GM18499 (cell line): ENCODE measurements around the gene NPIPB8.
"Not testable (repeated sequence)": the region's sequence is repeated elsewhere in the genome, so short reads cannot be mapped to it uniquely, and the experiment has no call there.

ENCODE experiments used
- ATAC-seq: cut with Tn5 transposase; IDR thresholded peaks from one replicate; pipeline ENCODE4 v1.9.1; 2021; ENCODE audit warnings: moderate number of reproducible peaks; ENCODE audit not compliant: insufficient read depth, unreplicated experiment

The NPIPB8 gene

DNA sequence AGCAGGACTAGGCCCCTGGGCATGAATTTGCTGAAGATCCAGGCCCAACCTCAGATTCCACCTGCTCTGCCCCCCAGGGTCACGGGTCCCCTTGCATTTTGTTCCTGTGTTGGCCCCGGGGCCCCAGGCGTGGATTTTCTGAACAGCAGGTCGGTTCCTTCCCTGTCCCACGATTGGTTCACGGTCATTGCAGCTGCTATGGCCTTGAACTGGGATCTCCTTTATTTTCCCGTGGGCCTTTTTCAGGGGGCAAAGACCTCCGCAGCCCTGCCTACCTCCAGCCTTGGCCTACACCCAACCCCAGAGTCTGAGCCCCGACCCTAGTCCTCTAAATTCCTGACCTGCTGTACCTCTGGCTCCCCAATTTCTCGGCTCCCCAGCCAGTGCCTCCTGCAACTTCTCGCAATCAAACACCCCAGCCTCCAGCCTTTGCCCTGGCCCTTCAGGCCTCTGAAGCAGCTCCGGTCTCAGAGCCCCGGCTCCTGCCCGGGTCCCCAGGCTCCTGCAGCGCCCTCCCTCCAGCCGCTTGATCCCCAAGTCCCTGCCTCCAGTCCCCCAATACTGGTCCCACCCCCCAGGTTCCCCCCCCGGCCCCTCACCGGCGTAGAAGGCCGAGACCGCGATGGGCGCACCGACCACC lies 15.2 kb upstream of the NPIPB8 start:
- ATAC-seq, result not testable (repeated sequence)

DNA sequence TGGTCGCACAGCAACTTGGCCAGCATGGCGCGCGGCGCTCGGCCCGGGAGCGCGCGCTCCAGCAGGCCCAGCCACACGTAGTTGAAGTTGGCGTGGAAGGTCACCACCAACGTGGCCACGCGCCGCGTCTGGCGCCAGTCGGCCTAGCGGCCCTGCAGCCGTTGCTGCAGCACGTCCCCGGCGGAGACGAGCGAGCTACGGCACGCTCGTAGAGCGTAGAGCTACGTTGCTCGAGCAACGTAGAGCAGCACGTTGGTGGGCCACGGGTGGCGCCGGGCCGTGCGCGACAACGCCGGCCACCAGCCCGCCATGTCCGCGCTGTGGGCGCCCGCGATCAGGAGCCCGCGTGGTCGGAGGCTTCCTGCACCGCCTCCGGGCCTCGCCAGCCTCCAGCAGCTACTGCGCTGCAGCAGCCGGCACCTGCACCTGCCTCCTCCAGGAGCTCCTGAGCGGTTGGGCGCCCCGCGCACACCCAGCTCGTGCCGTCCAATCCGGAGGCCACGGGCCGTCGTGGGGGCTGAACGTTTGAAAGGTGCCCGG lies 14.6 kb upstream of the NPIPB8 start:
- no peak for ATAC-seq

DNA sequence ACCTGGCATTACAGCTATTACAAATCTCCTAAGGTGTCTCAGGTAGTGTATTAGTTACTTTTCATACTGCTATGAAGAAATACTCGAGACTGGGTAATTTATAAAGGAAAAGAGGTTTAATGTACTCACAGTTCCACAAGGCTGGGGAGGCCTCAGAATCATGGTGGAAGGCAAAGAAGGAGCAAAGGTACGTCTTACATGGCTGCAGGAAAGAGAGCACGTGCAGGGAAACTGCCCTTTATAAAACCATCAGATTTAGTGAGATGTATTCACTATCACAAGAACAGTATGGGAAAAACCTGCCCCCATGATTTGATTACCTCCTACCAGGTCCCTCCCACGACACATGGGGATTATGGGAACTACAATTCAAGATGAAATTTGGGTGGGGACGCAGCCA lies 7.0 kb upstream of the NPIPB8 start:
- ATAC-seq, result not testable (repeated sequence)

DNA sequence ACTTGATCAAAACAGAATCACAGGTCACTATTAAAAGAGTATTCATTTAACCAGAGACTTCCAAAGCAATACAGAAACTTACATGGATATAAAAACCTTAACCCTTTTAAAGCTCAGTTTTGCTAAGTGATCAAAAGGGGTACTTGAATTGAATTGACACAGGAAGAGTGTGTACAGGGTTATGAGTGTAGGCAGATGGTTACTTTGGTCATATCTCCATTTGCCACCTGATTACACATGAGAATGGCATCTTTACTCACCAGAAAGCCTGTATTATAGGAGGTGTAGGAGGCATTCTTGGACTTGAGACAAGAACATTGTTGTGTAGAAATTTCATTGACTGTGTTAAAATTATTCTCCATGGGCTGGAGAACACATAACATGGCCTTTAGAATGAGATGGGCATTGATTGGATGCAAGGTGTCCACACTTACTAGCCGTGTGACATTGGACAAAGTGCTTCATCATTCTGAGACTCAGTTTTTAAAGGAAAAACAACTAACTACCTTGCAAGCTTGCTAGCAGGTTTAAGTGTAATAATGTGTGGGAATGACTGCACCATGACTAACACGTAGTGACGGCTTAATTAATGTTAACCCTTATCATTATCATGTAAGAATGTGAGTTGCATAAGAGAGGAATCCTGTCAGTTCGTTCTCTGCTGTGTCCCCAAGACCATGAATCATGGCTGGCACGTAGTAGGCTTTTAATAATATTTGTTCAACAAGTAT lies 1.6 kb upstream of the NPIPB8 start:
- not testable (repeated sequence) for ATAC-seq

DNA sequence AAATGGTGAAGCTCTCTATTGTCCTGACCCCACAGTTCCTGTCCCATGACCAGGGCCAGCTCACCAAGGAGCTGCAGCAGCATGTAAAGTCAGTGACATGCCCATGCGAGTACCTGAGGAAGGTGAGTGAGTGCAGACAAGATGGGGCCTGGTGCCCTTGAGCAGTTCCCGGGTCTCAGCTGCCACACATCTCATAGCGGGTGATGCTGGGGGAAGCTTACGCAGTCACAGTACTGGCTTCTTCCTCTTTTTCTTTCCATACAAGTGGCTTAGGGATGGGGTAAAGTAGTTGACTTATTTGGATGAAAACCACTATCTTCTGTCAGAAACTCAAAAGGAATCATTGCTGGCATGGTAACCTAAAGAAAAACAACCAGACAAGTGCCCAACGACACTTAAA lies 494 bp downstream of the NPIPB8 start:
- ATAC-seq, result not testable (repeated sequence)

DNA sequence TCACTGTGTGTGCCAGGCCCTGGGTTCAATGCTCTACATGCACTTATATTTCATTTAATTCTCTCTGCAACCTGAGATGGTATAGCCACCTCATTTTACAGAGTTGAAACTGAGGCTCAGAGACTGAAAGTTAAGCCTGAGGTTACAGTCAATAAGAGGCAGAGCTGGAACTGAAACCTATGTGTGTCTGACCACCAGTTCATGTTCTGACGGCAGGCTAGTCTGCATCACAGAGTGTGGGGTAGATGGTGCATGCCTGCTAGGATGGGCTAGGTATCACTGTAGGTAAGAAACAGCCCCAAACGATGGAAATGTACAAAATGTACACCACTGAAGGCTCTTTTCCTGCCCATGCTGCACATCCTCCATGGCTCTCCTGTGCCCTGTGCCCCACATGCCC lies 2.1 kb downstream of the NPIPB8 start:
- ATAC-seq, result not testable (repeated sequence)

DNA sequence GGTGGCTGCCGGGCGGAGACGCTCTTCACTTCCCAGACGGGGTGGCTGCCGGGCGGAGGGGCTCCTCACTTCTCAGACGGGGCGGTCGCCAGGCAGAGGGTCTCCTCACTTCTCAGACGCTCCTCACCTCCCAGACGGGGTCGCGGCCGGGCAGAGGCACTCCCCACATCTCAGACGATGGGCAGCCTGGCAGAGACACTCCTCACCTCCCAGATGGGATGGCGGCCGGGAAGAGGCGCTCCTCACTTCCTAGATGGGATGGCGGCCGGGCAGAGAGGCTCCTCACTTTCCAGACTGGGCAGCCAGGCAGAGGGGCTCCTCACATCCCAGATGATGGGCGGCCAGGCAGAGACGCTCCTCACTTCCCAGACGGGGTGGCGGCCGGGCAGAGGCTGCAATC lies 28.4 kb downstream of the NPIPB8 start:
- not testable (repeated sequence) for ATAC-seq

DNA sequence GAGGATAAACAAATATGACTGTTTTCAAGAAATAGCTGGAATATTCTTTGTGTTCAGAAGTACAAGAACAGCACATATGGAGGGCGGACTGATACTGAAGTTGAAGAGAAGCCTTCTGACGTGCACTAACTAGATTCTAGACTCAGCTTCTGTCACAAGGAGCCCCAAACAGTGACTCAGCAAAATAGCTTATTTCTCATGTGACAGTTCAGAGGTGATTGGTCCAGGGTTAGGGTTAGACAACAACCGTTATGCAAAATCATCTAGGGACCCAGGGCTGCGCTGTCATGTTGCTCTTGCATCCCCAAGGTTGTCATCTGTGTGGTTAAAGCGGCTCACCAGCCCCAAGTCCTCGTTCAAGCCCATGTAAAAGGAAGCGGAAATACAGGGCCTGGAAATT lies 29.6 kb downstream of the NPIPB8 start:
- ATAC-seq, result not testable (repeated sequence)

DNA sequence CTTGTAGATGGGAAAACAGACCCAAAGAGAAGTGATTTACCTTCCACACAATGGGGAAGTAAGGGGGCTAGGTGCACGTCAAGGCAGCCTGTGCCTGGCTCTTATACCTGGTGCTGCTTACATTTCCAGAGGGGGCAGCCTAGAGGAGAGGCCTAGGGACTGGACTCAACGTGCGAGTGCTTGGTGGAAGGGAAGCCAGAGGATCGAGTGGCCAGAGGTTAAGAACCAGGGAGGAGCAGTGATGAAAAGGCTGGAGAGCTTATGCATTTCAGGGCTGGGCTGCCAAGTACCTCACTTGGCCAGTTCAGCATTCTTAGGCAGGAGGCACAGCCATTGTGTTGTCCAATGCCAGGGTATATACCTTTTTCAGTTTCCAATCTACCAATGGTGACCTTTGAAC lies 30.3 kb downstream of the NPIPB8 start:
- ATAC-seq, result not testable (repeated sequence)

DNA sequence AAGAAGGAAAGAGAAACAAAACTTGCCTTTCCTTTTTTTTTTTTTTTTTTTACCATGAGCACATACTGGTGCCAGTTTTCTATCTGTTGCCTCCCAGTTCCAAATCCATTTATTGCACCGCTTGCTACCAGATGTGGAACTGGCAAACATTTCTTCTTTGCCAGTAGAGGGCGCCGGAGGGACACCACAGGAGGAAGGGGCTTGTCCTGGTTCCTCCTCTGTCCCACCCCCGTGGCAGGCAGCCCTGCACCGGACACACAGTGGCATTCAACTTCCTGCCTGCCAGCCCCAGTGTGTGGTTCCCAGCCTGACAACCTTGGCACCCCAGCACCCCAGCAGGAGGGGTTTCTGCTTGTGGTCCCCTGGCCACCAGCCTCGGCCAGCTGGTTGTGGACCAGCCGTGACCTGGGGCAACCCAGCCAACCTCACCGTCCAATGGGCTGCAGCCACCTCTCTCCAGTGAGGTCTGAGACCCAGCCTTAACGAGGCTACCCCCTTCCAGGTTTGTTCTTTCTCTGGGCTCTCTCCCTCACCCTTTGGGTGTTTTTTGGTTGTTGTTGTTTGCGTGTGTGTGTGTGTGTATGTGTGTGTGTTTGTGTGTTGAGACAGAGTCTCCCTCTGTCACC lies 50.6 kb downstream of the NPIPB8 start:
- ATAC-seq, result not testable (repeated sequence)

DNA sequence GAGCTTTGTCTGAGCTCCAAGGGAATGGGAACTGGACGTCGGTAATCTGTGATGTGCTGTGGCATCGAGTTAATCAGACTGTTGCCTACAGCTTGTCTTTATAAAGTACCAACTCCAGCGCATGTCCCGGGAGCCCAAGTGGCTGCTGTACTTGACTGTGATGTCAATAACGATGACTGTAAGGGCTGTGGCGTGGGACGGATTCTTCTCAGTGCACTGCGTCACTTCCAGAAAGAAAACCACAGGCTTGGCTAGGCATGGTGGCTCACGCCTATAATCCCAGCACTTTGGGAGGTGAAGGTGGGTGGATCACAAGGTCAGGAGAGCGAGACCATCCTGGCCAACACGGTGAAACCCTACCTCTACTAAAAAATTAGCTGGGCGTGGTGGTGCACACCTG lies 51.6 kb downstream of the NPIPB8 start:
- ATAC-seq, result not testable (repeated sequence)

DNA sequence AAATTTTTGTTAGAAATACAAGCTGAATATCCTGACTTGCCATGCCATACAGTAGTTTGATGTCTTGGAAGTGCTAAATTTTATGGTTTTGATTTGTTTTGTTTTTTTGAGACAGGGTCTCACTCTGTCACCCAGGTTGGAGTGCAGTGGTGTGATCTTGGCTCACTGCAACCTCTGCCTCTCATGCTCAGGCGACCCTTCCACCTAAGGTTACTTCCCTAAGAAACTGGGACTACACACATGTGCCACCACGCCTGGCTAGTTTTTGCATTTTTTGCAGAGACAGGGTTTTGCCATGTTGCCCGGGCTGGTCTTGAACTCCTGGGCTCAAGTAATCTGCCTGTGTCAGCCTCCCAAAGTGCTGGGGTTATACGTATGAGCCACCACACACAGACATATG lies 53.9 kb downstream of the NPIPB8 start:
- not testable (repeated sequence) for ATAC-seq

DNA sequence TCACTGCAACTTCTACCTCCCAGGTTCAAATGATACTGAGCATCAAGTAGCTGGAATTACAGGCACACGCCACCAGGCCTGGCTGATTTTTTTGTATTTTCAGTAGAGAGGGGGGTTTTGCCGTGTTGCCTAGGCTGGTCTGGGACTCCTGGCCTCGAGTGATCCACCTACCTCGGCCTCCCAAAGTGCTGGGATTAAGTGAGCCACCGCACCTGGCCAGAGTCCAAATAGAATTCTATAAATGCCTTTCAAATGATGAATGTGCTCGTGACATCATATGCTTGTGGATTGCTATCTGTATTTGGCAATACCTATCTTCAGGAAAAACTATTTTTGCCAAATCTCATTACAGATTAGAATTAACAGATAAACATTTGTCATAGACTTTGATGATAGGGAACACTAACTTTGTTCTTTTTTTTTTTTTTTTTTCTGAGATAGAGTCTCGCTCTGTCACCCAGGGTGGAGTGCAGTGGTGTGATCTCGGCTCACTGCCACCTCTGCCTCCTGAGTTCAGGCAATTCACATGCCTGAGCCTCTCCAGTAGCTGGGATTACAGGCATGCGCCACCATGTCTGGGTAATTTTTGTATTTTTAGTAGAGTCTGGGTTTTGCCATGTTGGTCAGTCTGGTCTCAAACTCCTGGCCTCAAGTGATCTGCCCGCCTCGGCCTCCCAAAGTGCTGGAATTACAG lies 55.5 kb downstream of the NPIPB8 start:
- not testable (repeated sequence) for ATAC-seq

DNA sequence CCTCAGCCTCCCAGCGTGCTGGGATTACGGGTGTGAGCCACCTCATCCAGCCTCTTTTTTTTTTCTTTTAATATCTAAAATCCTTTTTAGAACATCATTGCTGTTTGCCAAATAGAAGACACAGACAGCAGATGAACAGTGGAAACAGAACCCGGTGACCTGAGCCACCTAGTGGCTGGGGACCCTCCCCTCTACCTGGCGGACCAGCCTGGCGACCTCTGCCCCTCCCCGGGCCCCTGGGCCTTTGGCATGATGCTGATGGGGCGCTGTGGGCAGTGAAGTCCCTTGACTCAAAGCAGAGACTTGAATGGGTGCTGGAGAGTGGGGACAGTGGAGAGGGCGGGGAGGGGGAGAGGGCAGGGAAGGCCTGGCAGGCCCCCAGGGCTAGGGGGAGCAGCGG lies 61.9 kb downstream of the NPIPB8 start:
- not testable (repeated sequence) for ATAC-seq

DNA sequence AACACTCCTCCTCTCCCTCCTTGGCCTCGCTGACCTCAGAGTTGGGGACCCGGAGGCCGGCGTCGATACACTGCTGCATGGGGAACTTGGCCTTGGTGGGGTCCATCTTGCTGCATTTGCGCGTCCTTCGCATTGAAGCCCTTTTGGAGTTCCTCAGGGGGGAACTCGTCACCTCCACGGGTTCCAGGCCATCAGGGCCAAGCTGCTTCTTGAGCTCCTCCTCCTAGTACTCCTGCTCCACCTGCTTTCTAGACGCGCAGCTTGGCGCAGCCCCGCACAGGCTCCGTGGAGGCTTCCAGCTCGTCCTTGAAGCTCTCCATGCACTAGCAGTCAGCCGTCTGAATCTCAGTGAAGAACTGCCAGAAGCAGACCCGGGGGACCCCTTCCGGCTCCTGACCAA lies 62.5 kb downstream of the NPIPB8 start:
- ATAC-seq, result not testable (repeated sequence)

DNA sequence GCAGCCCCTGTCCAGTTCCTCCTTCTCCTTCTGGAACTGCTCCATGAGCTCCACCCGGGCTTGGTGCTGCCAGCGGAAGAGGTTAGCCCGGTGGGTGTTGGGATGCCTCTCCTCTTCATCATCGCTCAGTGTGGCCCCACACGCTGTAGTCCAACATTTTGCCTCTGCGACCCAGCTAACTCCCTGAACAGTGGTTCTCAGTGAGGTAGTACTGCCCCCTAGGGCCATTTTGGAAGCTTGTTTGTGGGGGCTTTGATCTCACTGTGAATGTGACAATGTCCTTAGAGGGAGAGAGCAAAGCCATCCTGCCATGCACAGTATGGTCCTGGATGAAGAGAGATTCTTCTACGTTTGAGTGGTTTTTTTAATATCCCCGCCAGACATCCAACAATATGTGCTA lies 63.5 kb downstream of the NPIPB8 start:
- ATAC-seq, result not testable (repeated sequence)

DNA sequence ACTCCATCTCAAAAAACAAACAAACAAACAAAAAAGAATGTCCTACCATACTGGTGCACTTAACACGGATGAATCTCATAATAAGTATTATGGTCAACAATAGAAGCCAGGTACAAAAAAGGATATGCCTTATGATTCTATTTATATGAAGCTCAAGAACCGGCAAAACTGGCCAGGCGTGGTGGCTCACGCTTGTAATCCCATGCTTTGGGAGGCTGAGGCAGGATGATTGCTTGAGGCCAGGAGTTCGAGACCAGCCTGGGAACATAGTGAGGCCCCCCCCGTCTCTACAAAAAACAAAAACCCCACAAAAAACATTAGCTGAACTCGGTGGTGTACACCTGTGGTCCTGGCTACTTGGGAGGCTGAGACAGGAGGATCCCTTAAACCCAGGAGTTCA lies 66.4 kb downstream of the NPIPB8 start:
- ATAC-seq, result not testable (repeated sequence)
